Retinal pigment epithelial cell (primary cell): ENCODE results near the gene PPP2R5E.

Source experiments
- DNase-seq: peaks from one replicate; pipeline ENCODE4 v3.0.0-alpha.2; 2010; ENCODE audit warnings: low read depth
- H3K4me3 ChIP-seq: 2 replicates; pipeline ENCODE4 v1.5.1; 2011; ENCODE audit warnings: mild to moderate bottlenecking, low read length, control low read depth, moderate library complexity
- CTCF ChIP-seq: conservative IDR thresholded peaks from 2 replicates; pipeline ENCODE4 v1.5.1; 2011; ENCODE audit warnings: low read depth, low read length, control low read depth, inconsistent platforms

The PPP2R5E gene

DNA sequence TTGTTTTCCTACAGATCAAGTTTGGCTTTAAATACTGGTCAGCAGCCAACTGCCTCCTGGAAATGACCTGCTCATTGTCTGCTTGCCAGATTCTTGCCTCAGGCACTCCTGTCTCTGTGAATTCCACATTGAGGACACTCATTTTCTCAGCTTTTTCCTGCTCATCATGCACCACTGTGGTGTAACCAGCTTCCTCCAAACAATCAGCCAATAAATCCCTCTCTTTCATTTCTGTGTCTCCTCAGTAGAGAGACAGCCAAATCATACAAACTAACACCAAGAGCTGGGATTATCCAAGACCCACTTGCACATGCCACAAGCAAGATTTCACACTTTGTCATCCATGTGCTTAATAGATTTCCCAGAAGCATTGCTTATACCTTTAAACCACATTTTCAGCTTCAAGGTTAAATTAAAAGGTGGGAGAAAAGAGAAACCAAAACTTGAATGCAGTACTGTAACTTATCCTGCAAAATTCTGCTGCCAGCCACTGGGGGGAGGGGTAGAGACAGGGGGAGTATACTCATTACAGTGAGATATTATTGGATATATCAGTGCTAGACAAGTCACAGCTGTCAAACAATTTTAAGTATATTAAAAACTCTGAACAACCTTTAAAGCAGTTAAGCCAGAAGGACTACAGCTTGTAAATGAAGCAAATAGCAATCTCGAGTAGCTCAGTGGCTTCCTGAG lies 105.0 kb downstream of the PPP2R5E start:
- TF ChIP-seq CTCF: peak; percentile 24
- DNase-seq: peak; percentile 72
- H3K4me3 ChIP-seq: no peak overlapping the region

GRCh38 chr14:63436286-63437098 lies 106.7 kb downstream of the PPP2R5E start:
- no peak for TF ChIP-seq CTCF
- no peak overlapping the region for H3K4me3 ChIP-seq
- no peak for DNase-seq

GRCh38 chr14:63435838-63436237 lies 107.3 kb downstream of the PPP2R5E start:
- peak; percentile 12 for DNase-seq
- H3K4me3 ChIP-seq: no peak overlapping the region
- no peak for TF ChIP-seq CTCF

DNA sequence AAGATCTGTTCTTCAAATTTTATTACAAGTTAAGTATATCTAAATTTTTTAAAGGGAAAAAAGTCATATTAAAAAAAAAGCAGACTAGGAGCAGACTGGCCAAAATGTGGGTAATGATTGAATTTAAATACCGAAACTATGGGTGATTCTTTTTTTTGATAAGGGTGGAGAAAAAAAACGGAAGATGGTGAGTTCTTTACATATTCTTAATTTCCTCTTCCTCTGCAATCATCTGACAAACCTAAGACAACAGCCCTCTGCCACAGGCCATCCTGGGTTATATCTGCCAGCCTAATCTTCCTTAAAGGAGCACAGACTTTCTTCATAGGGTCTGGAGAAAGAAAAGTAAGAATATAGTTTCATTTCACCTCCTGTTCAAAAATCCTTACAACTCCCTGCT lies 108.0 kb downstream of the PPP2R5E start:
- TF ChIP-seq CTCF: no peak
- H3K4me3 ChIP-seq: no peak overlapping the region
- DNase-seq: no peak

DNA sequence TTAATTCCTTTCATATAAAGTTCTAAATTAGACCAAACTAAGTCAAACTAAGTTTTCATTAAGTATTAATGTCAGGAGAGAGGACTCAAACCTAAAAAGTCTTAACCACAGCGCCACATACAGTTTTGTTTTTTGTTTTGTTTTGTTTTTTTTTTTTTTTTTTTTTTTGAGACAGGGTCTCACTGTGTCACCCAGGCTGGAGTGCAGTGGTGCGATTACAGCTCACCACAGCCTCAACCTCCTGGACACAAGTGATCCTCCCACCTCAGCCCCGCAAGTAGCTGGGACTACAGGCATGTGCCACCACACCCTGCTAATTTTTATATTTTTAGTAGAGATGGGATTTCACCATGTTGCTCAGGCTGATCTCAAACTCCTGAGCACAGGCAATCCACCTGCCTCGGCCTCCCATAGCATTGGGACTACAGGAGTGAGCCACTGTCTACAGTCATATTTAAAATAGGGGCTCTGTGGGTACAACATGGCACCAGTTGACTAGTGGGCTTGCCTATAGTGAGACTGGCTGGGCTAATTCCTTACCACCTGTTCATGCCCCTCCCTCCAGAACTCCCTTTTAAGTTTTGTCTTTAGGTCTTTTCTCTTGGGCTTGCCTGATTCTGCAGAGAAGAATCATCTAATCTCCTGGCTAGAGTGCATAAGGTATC lies 110.2 kb downstream of the PPP2R5E start:
- DNase-seq: no peak
- H3K4me3 ChIP-seq: no peak overlapping the region
- no peak for TF ChIP-seq CTCF

DNA sequence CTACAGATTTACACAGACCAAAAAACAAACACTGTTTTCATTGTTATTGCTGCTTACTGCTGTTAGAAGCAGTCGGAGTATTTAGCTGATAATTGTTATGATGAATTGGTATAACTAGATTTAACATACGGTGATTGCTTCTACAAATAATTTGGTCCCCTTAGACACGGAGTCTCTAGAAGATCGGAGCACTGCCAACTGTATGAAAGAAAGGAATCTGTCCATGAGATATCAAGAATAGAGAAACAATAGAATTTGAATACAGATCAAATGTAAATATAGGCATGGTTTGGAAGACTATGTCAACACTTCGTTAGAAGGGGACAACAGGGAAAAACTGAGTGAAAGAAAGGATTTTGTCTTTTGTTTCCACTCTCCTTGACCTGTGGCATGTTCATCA lies 110.9 kb downstream of the PPP2R5E start:
- no peak for TF ChIP-seq CTCF
- H3K4me3 ChIP-seq: no peak overlapping the region
- no peak for DNase-seq
